ENCODE data around the gene PHKG1. TPM values are rescaled to one million over a fixed set of nuclear protein-coding genes. Genes with fewer than 3 reads are reported as not detected.

Gene PHKG1
- total RNA-seq, 3 donors from 2014 or later (not counting 1 experiment from before 2014, with no cell fraction given) = 4.9 to 5.6 (median 5.0) TPM

DNA sequence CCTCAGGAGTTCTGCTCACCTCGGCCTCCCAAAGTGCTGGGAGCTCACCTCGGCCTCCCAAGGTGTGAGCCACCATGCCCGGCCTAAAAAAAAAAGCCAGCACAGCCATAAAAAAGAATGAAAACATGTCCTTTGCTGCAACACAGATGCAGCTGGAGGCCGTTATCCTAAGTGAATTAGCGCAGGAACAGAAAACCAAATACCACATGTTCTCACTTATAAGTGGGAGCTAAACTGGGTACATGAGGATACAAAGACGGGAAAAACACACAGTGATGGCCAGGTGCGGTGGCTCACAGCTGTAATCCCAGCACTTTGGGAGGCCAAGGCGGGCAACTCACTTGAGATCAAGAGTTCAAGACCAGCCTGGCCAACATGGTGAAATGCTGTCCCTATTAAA is 62.4 kb downstream of the PHKG1 start:
- TF ChIP-seq, protein P1, sequence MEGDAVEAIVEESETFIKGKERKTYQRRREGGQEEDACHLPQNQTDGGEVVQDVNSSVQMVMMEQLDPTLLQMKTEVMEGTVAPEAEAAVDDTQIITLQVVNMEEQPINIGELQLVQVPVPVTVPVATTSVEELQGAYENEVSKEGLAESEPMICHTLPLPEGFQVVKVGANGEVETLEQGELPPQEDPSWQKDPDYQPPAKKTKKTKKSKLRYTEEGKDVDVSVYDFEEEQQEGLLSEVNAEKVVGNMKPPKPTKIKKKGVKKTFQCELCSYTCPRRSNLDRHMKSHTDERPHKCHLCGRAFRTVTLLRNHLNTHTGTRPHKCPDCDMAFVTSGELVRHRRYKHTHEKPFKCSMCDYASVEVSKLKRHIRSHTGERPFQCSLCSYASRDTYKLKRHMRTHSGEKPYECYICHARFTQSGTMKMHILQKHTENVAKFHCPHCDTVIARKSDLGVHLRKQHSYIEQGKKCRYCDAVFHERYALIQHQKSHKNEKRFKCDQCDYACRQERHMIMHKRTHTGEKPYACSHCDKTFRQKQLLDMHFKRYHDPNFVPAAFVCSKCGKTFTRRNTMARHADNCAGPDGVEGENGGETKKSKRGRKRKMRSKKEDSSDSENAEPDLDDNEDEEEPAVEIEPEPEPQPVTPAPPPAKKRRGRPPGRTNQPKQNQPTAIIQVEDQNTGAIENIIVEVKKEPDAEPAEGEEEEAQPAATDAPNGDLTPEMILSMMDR (IDR thresholded peaks at IDR 0.05) = no peak
- H3K36me3 Mint-ChIP-seq = no peaks in the 10 kb centered on the region
- H3K4me1 ChIP-seq (ENCODE audit: control insufficient read depth, insufficient read depth, low read length) = peaks cover 2% of the 10 kb centered on the region
- H3K27ac Mint-ChIP-seq = no peak overlapping the region
- 92% methylated on average over 8 of the region's 8 CpGs for WGBS (ENCODE audit: insufficient coverage)
- H3K27me3 Mint-ChIP-seq (ENCODE audit: low read depth in 2 of 2) = no peaks in the 10 kb centered on the region
- H3K4me3 ChIP-seq (ENCODE audit: low read length) = no peak overlapping the region
- DNase-seq (no peak), ATAC-seq (no peak)
- H3K4me1 Mint-ChIP-seq = peaks cover 5 to 7% of the 10 kb centered on the region in 2 donors
- intact Hi-C loops (cut with micrococcal nuclease) = no loop called here
- no peaks in the 10 kb centered on the region for H3K36me3 ChIP-seq (ENCODE audit: control insufficient read depth, insufficient read depth, low read length)
- H3K9me3 Mint-ChIP-seq = no peaks in the 10 kb centered on the region
- no peak overlapping the region for H3K4me3 Mint-ChIP-seq
- no peak overlapping the region for H3K27ac ChIP-seq (ENCODE audit: low read length)
- no peaks in the 10 kb centered on the region for H3K9me3 ChIP-seq (ENCODE audit: control insufficient read depth, insufficient read depth, low read length)
- H3K27me3 ChIP-seq (ENCODE audit: control insufficient read depth, insufficient read depth, low read length) = no peaks in the 10 kb centered on the region

Other genes with a start within 250 kb of the PHKG1 start
- not detected for gene SEPTIN14, start 230.2 kb downstream of the PHKG1 start, total RNA-seq
- 1 to 10 TPM; 1.3 to 3.5 (median 2.2) TPM for gene ZNF713, start 205.5 kb downstream of the PHKG1 start, total RNA-seq
- gene MRPS17, start 141.1 kb downstream of the PHKG1 start, total RNA-seq = 10 to 100 TPM in 2 of 3 donors, 1 to 10 TPM in 1; 6.8 to 12.0 (median 10.4) TPM
- gene NIPSNAP2, start 128.4 kb downstream of the PHKG1 start, total RNA-seq = 10 to 100 TPM; 35.9 to 44.8 (median 42.8) TPM
- gene PSPH, start 41.5 kb downstream of the PHKG1 start, total RNA-seq = 1 to 10 TPM; 2.8 to 4.1 (median 3.8) TPM
- gene CCT6A, start 41.2 kb downstream of the PHKG1 start, total RNA-seq = 10 to 100 TPM; 48.1 to 65.3 (median 48.3) TPM
- 100 to 1,000 TPM; 130 to 147 (median 136) TPM for gene SUMF2, start 28.7 kb downstream of the PHKG1 start, total RNA-seq
- gene CHCHD2, start 13.5 kb upstream of the PHKG1 start, total RNA-seq = 100 to 1,000 TPM; 176 to 224 (median 184) TPM
- gene NUPR2, start 23.5 kb upstream of the PHKG1 start, total RNA-seq = not detected